GM21526 (cell line): ENCODE results near the gene PFKFB2.

Source experiments
- ATAC-seq: cut with Tn5 transposase; IDR thresholded peaks from one replicate; pipeline ENCODE4 v1.9.1; 2021; ENCODE audit warnings: moderate library complexity; ENCODE audit not compliant: unreplicated experiment, low FRiP score

PFKFB2 gene

GRCh38 chr1:207052911-207053769 is at the start of gene PFKFB2:
TSS of gene PFKFB2 (plus strand) at chr1:207053275. CDS start at chr1:207054718, 1,443 bp downstream.
- ATAC-seq, result peak; percentile 74

- peak; percentile 62 for ATAC-seq
Observed at GRCh38 chr1:207004931-207005830, 47.9 kb upstream of the PFKFB2 start.

- ATAC-seq, result no peak
Observed at GRCh38 chr1:207006083-207006482, 47.0 kb upstream of the PFKFB2 start.

GRCh38 chr1:207006914-207007313 is 46.2 kb upstream of the PFKFB2 start:
- ATAC-seq, result no peak

- ATAC-seq, result no peak
Observed at GRCh38 chr1:207007352-207008033, 45.6 kb upstream of the PFKFB2 start.

- no peak for ATAC-seq
Observed at GRCh38 chr1:207009182-207009850, 43.8 kb upstream of the PFKFB2 start.

- ATAC-seq, result no peak
Observed at GRCh38 chr1:207009945-207010344, 43.1 kb upstream of the PFKFB2 start.

GRCh38 chr1:207010726-207011125 is 42.3 kb upstream of the PFKFB2 start:
- ATAC-seq, result no peak

GRCh38 chr1:207013321-207014085 is 39.6 kb upstream of the PFKFB2 start:
- ATAC-seq, result no peak

GRCh38 chr1:207014728-207015127 is 38.3 kb upstream of the PFKFB2 start:
- no peak for ATAC-seq

GRCh38 chr1:207015791-207016190 is 37.3 kb upstream of the PFKFB2 start:
- ATAC-seq, result no peak

GRCh38 chr1:207017615-207018559 is 35.2 kb upstream of the PFKFB2 start:
- ATAC-seq, result no peak

- no peak for ATAC-seq
Observed at GRCh38 chr1:207018707-207019106, 34.4 kb upstream of the PFKFB2 start.

- ATAC-seq, result no peak
Observed at GRCh38 chr1:207019161-207019560, 33.9 kb upstream of the PFKFB2 start.

GRCh38 chr1:207019661-207020060 is 33.4 kb upstream of the PFKFB2 start:
- ATAC-seq, result no peak

GRCh38 chr1:207020065-207020708 is 32.9 kb upstream of the PFKFB2 start:
- ATAC-seq, result no peak

- no peak for ATAC-seq
Observed at GRCh38 chr1:207020709-207021107, 32.4 kb upstream of the PFKFB2 start.
